RCC 7860 (cell line): ENCODE results near the gene SGTA.
"Not testable (repeated sequence)": the region's sequence is repeated elsewhere in the genome, so short reads cannot be mapped to it uniquely, and the experiment has no call there.

ENCODE experiments used
- DNase-seq: peaks from one replicate; pipeline ENCODE4 v3.0.0-alpha.2; 2015; ENCODE audit warnings: low spot score
- FAIRE-seq: peaks from 2 replicates; lab custom pipeline; 2012; peaks lifted over from hg19 to GRCh38; lab: Jason Lieb, UNC

The SGTA gene

DNA sequence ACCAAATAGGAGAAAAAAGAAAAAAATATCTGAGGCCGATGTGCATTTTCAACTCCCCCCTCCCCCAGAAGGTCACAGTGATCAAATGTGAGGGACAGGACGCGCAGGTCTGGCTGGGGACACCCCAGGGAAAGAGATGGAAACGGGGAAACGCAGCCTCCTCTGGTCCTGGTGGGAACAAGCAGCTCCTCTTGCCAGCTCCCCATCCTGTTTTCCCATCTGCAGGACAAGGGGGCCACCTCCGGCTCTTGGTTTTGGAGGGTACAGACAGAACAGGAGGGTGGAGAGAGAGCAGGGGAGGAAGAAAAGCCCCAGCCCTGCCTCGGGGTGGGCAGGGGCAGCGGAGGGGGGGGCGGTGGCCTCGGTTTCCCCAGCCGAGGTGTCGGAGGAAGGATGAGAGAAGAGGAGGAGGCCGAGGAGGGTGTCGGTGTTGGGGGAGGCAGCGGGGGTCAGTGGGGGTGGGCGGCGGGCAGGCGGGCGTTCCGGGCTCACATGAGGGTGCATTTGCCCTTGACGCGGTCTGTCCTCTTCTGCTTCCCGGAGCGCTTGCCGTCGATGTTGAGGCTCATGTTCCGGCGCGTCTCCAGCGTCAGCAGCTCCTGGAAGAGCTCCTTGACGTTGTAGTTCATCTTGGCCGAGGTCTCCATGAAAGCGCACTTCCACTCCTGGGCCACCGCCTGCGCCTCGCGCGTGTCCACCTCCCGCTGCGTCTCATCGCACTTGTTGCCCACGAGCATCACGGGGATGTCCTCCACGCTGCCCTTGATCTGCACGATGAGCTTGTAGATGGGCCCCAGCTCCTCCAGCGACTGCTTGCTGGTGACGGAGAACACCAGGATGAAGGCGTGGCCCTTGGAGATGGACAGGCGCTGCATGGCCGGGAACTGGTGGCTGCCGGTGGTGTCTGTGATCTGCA, 66.1 kb downstream of the SGTA start:
- DNase-seq (no peak), FAIRE-seq (no peak)

DNA sequence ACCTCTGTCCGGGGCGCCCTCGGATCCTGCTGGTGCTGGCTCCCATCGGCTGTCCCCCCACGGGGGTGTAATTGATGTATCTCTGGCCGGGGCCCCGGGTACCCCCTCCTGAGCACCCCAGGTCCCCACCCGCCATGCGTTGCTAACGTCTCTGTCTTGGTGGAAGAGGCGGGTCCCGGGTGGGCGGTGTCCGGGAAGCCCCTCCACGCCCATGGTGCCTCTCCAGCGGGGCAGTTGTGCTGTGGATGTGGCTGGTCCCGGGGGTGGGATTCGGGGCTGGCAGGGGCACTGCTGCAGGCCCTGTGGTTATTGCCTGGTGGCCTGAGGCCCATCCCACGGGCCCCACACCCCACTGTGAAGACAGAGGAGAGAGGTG, 66.8 kb downstream of the SGTA start:
- FAIRE-seq = no peak
- no peak for DNase-seq

DNA sequence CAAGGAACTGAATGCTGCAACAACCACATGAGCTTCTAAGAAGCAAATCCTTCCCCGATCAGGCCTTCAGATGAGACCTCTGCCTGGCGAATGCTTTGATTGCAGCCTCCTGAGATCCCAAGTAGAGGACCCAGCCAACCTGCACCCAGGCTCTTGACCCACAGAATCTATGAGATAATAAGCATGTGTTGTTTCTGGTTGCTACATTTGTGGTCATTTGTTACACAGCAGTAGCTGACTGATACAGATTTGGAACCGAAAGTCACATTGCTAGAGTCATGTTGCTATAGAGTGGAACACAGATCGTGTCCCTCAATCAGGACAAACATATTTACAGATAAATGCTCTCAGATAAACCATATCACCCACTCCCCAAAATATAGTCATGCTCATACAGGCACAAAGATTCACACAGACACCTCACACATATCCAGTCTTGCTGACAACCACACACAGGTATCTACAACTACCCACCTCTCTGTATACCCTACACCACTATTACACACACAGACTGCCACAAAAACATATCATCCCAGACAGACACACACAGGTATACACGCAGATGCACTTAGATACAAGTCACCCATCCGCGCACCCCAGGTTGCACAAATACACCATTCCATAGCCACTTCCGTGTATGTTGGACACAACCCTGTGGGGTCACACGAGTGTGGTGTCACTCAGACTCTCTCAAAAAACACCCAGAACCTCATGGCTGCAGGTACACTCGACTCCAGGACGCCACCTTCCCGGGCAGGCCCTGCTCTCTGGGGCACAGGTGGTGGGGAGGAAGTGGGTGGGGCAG, 67.4 kb downstream of the SGTA start:
- DNase-seq = no peak
- no peak for FAIRE-seq

DNA sequence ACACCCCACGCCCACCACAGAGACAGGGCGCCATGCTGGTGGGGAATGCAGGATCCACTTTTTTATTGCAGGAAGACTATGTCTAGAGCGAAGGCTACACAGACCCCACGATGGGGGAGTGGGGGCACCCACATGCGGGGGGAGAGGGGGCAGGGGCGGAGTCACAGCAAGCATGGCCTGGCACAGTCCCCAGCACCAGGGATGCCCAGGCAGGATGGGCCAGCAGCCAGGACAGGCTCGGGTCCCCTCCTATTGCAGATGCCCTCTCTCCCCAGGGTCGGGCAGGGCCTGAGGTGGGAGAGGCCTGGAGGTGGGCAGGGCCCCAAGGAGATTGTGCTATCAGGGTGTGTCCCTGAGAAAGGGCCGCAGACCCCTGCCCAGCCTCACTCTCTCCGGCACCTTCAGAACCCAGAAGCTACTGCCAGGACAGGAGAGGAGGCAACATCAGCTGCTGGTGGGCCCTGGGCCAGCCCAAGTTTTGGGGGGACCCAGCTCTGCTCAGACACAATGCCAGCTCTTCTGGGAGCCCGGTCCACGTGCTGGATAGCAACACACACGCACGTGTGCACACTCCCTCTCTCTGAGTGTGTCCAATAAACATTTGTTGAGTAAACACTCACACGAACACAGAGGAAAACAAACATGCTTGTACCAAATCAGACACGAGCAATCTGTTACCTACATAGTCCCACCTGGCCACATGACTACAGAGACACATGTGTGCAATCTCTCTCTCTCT, 68.4 kb downstream of the SGTA start:
- DNase-seq = no peak
- no peak for FAIRE-seq

DNA sequence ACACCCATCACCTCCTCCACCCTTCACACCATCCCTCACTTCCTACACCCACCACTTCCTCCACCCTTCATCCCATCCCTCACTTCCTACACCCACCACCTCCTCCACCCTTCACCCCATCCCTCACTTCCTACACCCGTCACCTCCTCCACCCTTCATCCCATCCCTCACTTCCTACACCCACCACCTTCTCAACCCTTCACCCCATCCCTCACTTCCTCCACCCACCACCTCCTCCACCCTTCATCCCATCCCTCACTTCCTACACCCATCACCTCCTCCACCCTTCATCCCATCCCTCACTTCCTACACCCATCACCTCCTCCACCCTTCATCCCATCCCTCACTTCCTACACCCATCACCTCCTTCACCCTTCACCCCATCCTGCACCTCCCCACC, 69.0 kb downstream of the SGTA start:
- FAIRE-seq = not testable (repeated sequence)

DNA sequence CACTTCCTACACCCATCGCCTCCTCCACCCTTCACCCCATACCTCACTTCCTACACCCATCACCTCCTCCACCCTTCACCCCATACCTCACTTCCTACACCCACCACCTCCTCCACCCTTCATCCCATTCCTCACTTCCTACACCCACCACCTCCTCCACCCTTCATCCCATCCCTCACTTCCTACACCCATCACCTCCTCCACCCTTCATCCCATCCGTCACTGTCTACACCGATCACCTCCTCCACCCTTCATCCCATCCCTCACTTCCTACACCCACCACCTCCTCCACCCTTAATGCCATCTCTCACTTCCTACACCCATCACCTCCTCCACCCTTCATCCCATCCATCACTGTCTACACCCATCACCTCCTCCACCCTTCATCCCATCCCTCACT, 69.9 kb downstream of the SGTA start:
- not testable (repeated sequence) for DNase-seq, FAIRE-seq

More for the DNA sequence above, 69.0 kb downstream of the SGTA start:
- not testable (repeated sequence) for DNase-seq

DNA sequence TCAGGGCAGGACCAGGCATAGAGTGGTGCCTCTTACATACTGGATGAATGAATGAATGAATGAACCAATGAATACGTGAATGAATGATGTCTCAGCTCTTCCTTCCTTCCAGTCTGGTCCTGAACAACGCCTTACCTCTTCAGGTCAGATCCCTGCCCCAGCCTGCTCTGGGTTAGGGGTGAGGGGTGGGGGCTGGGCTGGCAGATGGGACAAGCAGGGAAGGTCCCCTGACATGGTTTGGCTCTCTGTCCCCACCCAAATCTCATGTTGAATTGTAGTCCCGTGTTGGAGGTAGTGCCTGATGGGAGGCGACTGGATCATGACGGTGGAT, 71.2 kb downstream of the SGTA start:
- FAIRE-seq = no peak
- DNase-seq = no peak

DNA sequence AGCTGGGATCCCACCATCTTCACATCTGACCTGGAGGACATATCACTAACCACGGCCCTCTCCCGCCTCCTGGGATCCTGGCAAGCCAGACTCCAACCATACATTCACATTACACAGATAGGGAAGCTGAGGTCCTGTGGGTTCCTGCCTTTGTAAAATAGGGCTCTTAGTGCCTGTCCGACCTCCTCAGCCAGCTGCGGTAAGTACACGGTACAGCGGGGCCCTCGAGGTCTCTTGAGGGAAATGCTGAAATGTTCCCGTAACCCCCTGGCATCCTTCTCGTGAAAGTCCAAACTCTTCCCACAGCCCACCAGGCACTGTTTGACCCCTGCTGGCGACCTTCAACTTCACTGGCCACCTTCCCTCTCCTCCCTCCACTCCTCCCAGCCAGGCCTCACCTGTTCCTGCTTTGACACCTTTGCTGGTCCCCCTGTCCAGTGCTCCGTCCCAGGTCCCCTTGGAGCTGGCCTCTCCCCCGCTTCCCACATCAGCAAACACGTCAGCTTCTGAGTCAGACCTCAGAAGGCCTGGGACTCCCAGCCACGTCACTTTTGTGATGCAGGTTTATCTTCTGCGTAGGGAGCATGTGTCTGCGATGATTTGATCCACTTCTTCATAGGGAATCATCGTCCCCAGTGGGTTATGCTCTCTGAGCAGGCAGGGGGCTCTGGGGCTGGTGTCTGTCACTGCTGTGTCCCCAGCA, 71.8 kb downstream of the SGTA start:
- peak; percentile 20 for DNase-seq

DNA sequence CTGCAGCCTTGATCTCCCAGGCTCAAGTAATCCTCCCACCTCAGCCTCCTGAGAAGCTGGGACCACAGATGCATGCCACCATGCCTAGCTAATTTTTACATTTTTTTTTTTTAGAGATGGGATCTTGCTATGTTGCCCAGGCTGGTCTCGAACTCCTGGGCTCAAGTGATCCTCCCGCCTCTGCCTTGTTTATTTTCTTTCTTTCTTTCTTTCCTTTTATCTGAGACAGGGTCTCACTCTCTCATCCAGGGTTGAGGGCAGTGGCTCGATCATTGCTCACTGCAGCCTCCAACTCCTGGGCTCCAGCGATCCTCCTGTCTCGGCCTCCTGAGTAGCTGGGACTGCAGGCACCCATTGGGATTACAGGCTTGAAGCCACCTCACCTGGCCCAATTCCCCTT, 76.8 kb downstream of the SGTA start:
- DNase-seq (no peak), FAIRE-seq (no peak)

More for the DNA sequence above, 71.8 kb downstream of the SGTA start:
- FAIRE-seq = no peak
